ENCODE measurements around the gene MGLL.

DNA sequence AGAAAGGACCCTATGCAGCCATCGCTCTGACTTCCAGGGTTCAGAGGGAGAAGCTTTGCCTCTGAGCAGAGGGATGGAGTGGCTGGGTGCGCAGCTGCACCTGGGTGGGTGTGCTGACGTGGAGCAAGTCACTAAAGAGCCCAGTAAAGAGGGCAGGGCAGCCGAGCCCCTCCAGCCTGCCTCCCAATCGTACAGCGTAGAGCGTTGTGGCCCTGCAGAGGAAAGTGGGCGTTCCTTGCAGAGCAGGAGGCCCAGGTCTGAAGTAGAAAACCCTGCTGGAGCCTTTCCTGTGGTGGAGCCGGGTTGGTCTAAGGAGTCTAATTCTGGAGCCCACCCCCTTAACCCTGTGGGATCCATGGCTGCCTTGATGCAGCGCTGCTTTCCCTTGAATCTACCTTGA, 88.5 kb downstream of the MGLL start:
- no peak for TF ChIP-seq EZH2phosphoT487 (IDR thresholded peaks at IDR 0.05; ENCODE audit: insufficient read depth, low read depth)
- TF ChIP-seq EZH2 (IDR thresholded peaks at IDR 0.05; ENCODE audit: insufficient read depth, poor library complexity, severe bottlenecking), result no peak
